ENCODE data around the gene TNRC18.

DNA sequence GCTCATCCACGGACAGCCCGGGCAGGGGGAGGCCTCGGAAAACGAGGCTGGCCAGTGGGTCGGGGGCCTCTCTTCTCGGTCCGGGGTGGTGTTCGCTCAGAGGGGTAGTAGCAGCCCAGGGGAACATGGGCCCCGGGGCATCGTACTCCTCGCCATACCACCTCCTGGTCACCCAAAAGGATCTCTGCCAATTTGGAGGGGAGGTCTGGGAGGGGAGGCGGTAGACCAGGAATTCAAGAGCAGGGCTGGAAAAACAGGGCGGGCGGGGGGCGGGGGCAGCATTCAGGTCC, 73.5 kb downstream of the TNRC18 start:
- TF ChIP-seq EZH2phosphoT487 (IDR thresholded peaks at IDR 0.05; ENCODE audit: insufficient read depth, low read depth) (no peak), EZH2 (IDR thresholded peaks at IDR 0.05; ENCODE audit: insufficient read depth, poor library complexity, severe bottlenecking) (no peak)

All from GM23248 (cell line).